Measurements from ENCODE around the gene TRIM52.

DNA sequence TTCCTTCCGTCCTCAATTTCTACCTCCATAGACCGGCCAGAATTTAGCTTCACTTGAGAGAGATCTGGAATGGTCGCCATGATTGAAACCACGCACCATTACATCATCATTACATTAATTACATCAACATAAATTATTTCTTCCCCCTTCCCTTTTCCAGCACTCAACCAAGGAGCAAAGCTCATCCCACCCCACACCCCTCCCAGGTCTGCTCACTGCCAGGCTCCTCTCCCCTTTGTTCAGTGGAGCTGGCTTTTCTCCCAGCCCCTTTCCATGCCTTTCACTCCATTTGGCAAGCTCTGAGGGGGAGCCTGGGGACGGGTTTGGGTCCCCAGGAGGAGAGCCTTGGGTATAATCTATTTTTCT lies 25.6 kb downstream of the TRIM52 start:
- TF ChIP-seq, protein P1, sequence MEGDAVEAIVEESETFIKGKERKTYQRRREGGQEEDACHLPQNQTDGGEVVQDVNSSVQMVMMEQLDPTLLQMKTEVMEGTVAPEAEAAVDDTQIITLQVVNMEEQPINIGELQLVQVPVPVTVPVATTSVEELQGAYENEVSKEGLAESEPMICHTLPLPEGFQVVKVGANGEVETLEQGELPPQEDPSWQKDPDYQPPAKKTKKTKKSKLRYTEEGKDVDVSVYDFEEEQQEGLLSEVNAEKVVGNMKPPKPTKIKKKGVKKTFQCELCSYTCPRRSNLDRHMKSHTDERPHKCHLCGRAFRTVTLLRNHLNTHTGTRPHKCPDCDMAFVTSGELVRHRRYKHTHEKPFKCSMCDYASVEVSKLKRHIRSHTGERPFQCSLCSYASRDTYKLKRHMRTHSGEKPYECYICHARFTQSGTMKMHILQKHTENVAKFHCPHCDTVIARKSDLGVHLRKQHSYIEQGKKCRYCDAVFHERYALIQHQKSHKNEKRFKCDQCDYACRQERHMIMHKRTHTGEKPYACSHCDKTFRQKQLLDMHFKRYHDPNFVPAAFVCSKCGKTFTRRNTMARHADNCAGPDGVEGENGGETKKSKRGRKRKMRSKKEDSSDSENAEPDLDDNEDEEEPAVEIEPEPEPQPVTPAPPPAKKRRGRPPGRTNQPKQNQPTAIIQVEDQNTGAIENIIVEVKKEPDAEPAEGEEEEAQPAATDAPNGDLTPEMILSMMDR (IDR thresholded peaks at IDR 0.05): no peak
- TF ChIP-seq EZH2 (IDR thresholded peaks at IDR 0.05) (no peak), EZH2phosphoT487 (IDR thresholded peaks at IDR 0.05) (no peak)

Data from neural progenitor cell (in vitro differentiated cells).